H1 (cell line): ENCODE results near the gene GRAP. TPM values are rescaled to one million over a fixed set of nuclear protein-coding genes. Genes with fewer than 3 reads are reported as not detected.

Experiments
- CTCF ChIA-PET: fragments of 300-600 bp; sonication (Branson Sonifier 250); formaldehyde crosslinking; loops from one replicate; lab custom pipeline; 2021; ENCODE audit not compliant: partially characterized antibody; lab: Charles Lee
- POLR2A ChIA-PET: fragments of 300-600 bp; sonication (Branson Sonifier 250); formaldehyde crosslinking; loops from one replicate; lab custom pipeline; 2021; ENCODE audit warnings: inconsistent platforms; ENCODE audit not compliant: partially characterized antibody; lab: Charles Lee
- DNase-seq, 2 experiments: peaks; one replicate each; pipeline versions ENCODE4 v3.0.0 to v3.0.0-alpha.2; 2010 to 2022; ENCODE audit warnings: low spot score in 2 of 2, low read depth in 1 of 2, mixed read lengths in 1 of 2
- FAIRE-seq: peaks from 2 replicates; lab custom pipeline; 2011; peaks lifted over from hg19 to GRCh38; lab: Jason Lieb, UNC
- H2AFZ ChIP-seq: 2 replicates; pipeline ENCODE4 v1.8.1; 2012; ENCODE audit warnings: low read length, inconsistent platforms
- H2AK5ac ChIP-seq: 2 replicates; pipeline ENCODE4 v1.6.1; 2013; ENCODE audit warnings: low read depth, low read length
- H2BK120ac ChIP-seq: replicated peaks from 2 replicates; pipeline ENCODE3; 2013; ENCODE audit warnings: low read depth, low read length, inconsistent platforms
- H2BK12ac ChIP-seq: 2 replicates; pipeline ENCODE4 v1.6.1; 2013; ENCODE audit warnings: low read depth, low read length
- H2BK15ac ChIP-seq: 2 replicates; pipeline ENCODE4 v1.6.1; 2013; ENCODE audit warnings: low read length
- H2BK20ac ChIP-seq: 2 replicates; pipeline ENCODE4 v1.6.1; 2013; ENCODE audit warnings: low read length
- H2BK5ac ChIP-seq: 2 replicates; pipeline ENCODE4 v1.6.1; 2013; ENCODE audit warnings: low read depth, low read length
- H3K14ac ChIP-seq: 2 replicates; pipeline ENCODE4 v1.6.1; 2013; ENCODE audit warnings: inconsistent platforms; ENCODE audit not compliant: insufficient read length
- H3K18ac ChIP-seq: 2 replicates; pipeline ENCODE4 v1.6.1; 2013; ENCODE audit warnings: low read length; ENCODE audit errors: extremely low read depth
- H3K23ac ChIP-seq: 2 replicates; pipeline ENCODE4 v1.6.1; 2013; ENCODE audit warnings: inconsistent platforms; ENCODE audit not compliant: insufficient read length
- H3K23me2 ChIP-seq: 2 replicates; pipeline ENCODE4 v1.6.1; 2013; ENCODE audit warnings: low read depth, low read length
- H3K27ac ChIP-seq: 2 replicates; pipeline ENCODE4 v1.6.1; 2011; ENCODE audit warnings: low read depth, low read length, inconsistent platforms
- H3K27me3 ChIP-seq, 4 experiments: replicated peaks in 1 of 4; 1 replicate in 1 of 4; 2 replicates in 3 of 4; pipeline versions ENCODE4 v1.6.1 to v1.8.1; 2011 to 2013; ENCODE audit warnings: low read length in 3 of 4, mild to moderate bottlenecking in 3 of 4, inconsistent platforms in 2 of 4, mixed read lengths in 2 of 4, moderate library complexity in 1 of 4; ENCODE audit not compliant: control insufficient read depth in 3 of 4, insufficient read depth in 3 of 4; ENCODE audit errors: extremely low read depth in 1 of 4
- H3K36me3 ChIP-seq, 4 experiments: 2 replicates each; pipeline versions ENCODE4 v1.6.1 to v1.8.1; 2011 to 2013; ENCODE audit warnings: mild to moderate bottlenecking in 4 of 4, low read length in 3 of 4, moderate library complexity in 2 of 4, control low read depth in 1 of 4, inconsistent platforms in 1 of 4; ENCODE audit not compliant: insufficient read depth in 4 of 4, control insufficient read depth in 2 of 4
- H3K4ac ChIP-seq: replicated peaks from 2 replicates; pipeline ENCODE3; 2013; ENCODE audit warnings: low read length, low read depth, mixed read lengths, inconsistent platforms; ENCODE audit not compliant: insufficient read length
- H3K4me1 ChIP-seq, 4 experiments: replicated peaks in 1 of 4; 1 replicate in 1 of 4; 2 replicates in 3 of 4; pipeline versions ENCODE4 v1.6.1 to v1.8.1; 2011 to 2013; ENCODE audit warnings: low read length in 3 of 4, inconsistent platforms in 2 of 4, mixed read lengths in 1 of 4; ENCODE audit not compliant: insufficient read depth in 4 of 4, control insufficient read depth in 3 of 4
- H3K4me2 ChIP-seq, 2 experiments: 2 replicates each; pipeline versions ENCODE4 v1.6.1 to v1.8.1; 2011 to 2013; ENCODE audit warnings: low read depth in 2 of 2, low read length in 2 of 2, control low read depth in 1 of 2, inconsistent platforms in 1 of 2, mild to moderate bottlenecking in 1 of 2; ENCODE audit not compliant: insufficient read depth in 1 of 2
- H3K4me3 ChIP-seq, 4 experiments: fragments of 200-600, 300-600 bp in 1 of 4; sonication (generic), shearing (Covaris generic), sonication (Bioruptor Twin) in 1 of 4; 2 replicates each; pipeline versions ENCODE4 v1.5.1 to v1.8.1; 2011 to 2016; ENCODE audit warnings: low read length in 4 of 4, low read depth in 3 of 4, control low read depth in 2 of 4, inconsistent platforms in 2 of 4, mild to moderate bottlenecking in 2 of 4, mixed read lengths in 1 of 4, moderate library complexity in 1 of 4; ENCODE audit not compliant: insufficient read depth in 2 of 4; ENCODE audit errors: extremely low read depth in 1 of 4
- H3K56ac ChIP-seq: replicated peaks from 2 replicates; pipeline ENCODE3; 2013; ENCODE audit warnings: low read depth, mild to moderate bottlenecking, mixed read lengths, low read length, inconsistent platforms; ENCODE audit not compliant: insufficient read length
- H3K79me1 ChIP-seq: 2 replicates; pipeline ENCODE4 v1.6.1; 2013; ENCODE audit warnings: low read depth, low read length, control low read depth
- H3K79me2 ChIP-seq, 2 experiments: 2 replicates each; pipeline versions ENCODE4 v1.6.1 to v1.8.1; 2012 to 2013; ENCODE audit warnings: low read length in 2 of 2, mild to moderate bottlenecking in 2 of 2, inconsistent platforms in 1 of 2; ENCODE audit not compliant: insufficient read depth in 2 of 2, control insufficient read depth in 1 of 2
- H3K9ac ChIP-seq, 4 experiments: replicated peaks in 1 of 4; 1 replicate in 1 of 4; 2 replicates in 3 of 4; pipeline versions ENCODE4 v1.6.1 to v1.8.1; 2011 to 2013; ENCODE audit warnings: low read depth in 3 of 4, low read length in 3 of 4, control low read depth in 2 of 4, mild to moderate bottlenecking in 2 of 4, moderate library complexity in 2 of 4, inconsistent platforms in 1 of 4; ENCODE audit errors: extremely low read depth in 1 of 4
- H3K9me3 ChIP-seq, 2 experiments: 2 replicates each; pipeline versions ENCODE4 v1.6.1 to v1.8.1; 2012 to 2013; ENCODE audit warnings: mild to moderate bottlenecking in 2 of 2, moderate library complexity in 2 of 2, control low read depth in 1 of 2, inconsistent platforms in 1 of 2, low read depth in 1 of 2, low read length in 1 of 2, mixed read lengths in 1 of 2; ENCODE audit not compliant: insufficient read depth in 2 of 2
- H4K20me1 ChIP-seq, 2 experiments: replicated peaks in 1 of 2; 2 replicates each; pipeline versions ENCODE3 to v1.8.1; 2011 to 2013; ENCODE audit warnings: inconsistent platforms in 2 of 2, low read length in 2 of 2, mild to moderate bottlenecking in 1 of 2; ENCODE audit not compliant: insufficient read depth in 2 of 2, control insufficient read depth in 1 of 2
- H4K5ac ChIP-seq: 2 replicates; pipeline ENCODE4 v1.6.1; 2013; ENCODE audit warnings: low read length, low read depth, mixed read lengths, inconsistent platforms; ENCODE audit not compliant: insufficient read length
- H4K8ac ChIP-seq: 2 replicates; pipeline ENCODE4 v1.8.0; 2013; ENCODE audit warnings: mild to moderate bottlenecking, moderate library complexity, low read length, inconsistent platforms; ENCODE audit not compliant: insufficient read depth; ENCODE audit errors: extremely low read depth
- H4K91ac ChIP-seq: replicated peaks from 2 replicates; pipeline ENCODE3; 2013; ENCODE audit warnings: low read length, mixed read lengths, inconsistent platforms; ENCODE audit not compliant: insufficient read length
- ASH2L ChIP-seq: fragments of 200-600, 300-600 bp; sonication (generic); IDR thresholded peaks from one replicate; pipeline ENCODE4 v1.7.1; 2017; ENCODE audit warnings: low read length
- CTBP2 ChIP-seq: IDR thresholded peaks from 2 replicates; pipeline ENCODE4 v1.7.0; 2011; ENCODE audit warnings: borderline replicate concordance, mild to moderate bottlenecking, moderate library complexity, mixed read lengths, low read length; ENCODE audit not compliant: insufficient read depth, insufficient read length
- HDAC2 ChIP-seq, 2 experiments: fragments of 300-600 bp in 1 of 2; sonication (generic) in 1 of 2; IDR thresholded peaks; 2 replicates each; pipeline ENCODE4 v1.6.1; 2011 to 2012; ENCODE audit warnings: low read depth in 2 of 2, low read length in 2 of 2, mild to moderate bottlenecking in 2 of 2, moderate library complexity in 2 of 2, borderline replicate concordance in 1 of 2, inconsistent platforms in 1 of 2
- JUND ChIP-seq: IDR thresholded peaks from 2 replicates; pipeline ENCODE4 v1.6.1; 2011; ENCODE audit warnings: mild to moderate bottlenecking, improper control_type of control experiment, low read length
- KDM4A ChIP-seq: IDR thresholded peaks from one replicate; pipeline ENCODE4 v1.7.1; 2012; ENCODE audit warnings: low read depth, mild to moderate bottlenecking, moderate library complexity, low read length, inconsistent platforms; ENCODE audit not compliant: severe bottlenecking
- POLR2A ChIP-seq, 2 experiments: IDR thresholded peaks; 1 replicate in 1 of 2; 2 replicates in 1 of 2; pipeline ENCODE4 v1.6.1; 2011; ENCODE audit warnings: low read depth in 2 of 2, low read length in 2 of 2, mild to moderate bottlenecking in 2 of 2; ENCODE audit errors: control extremely low read depth in 1 of 2
- RAD21 ChIP-seq, 2 experiments: IDR thresholded peaks in 1 of 2; conservative IDR thresholded peaks in 1 of 2; 2 replicates each; pipeline ENCODE4 v1.6.1; 2011; ENCODE audit warnings: low read depth in 2 of 2, low read length in 2 of 2, improper control_type of control experiment in 1 of 2, inconsistent platforms in 1 of 2, mild to moderate bottlenecking in 1 of 2, moderate library complexity in 1 of 2
- SAP30 ChIP-seq: fragments of 300-600 bp; sonication (generic); IDR thresholded peaks from 2 replicates; pipeline ENCODE4 v1.7.1; 2012; ENCODE audit warnings: low read length, moderate library complexity, mild to moderate bottlenecking, inconsistent platforms; ENCODE audit not compliant: insufficient read depth, insufficient replicate concordance
- SIN3A ChIP-seq, 2 experiments: IDR thresholded peaks in 1 of 2; conservative IDR thresholded peaks in 1 of 2; 2 replicates each; pipeline ENCODE4 v1.6.1; 2011 to 2012; ENCODE audit warnings: low read length in 2 of 2, improper control_type of control experiment in 1 of 2, low read depth in 1 of 2, mild to moderate bottlenecking in 1 of 2
- WGBS, 2 experiments: shearing (Covaris generic) in 1 of 2; methylation state at CpG; one replicate each; pipeline versions ENCODE4 v1.1.6 to v1.1.7; 2013 to 2015; ENCODE audit warnings: low lambda C conversion rate in 2 of 2, mixed read lengths in 2 of 2, inconsistent platforms in 1 of 2, low coverage in 1 of 2, missing lambda C conversion rate in 1 of 2; ENCODE audit not compliant: insufficient replicate concordance in 2 of 2, insufficient coverage in 1 of 2, insufficient read length in 1 of 2; ENCODE audit errors: extremely low coverage in 1 of 2, missing lambda C conversion rate in 1 of 2; 5-methylcytosine and 5-hydroxymethylcytosine counted together
- polyA plus RNA-seq, 7 experiments: library from polyadenylated mRNA; depleted of rRNA in 3 of 7; stranded (reverse) in 5 of 7; unstranded in 2 of 7; fragments of >200 nt in 5 of 7; fragments of 200-250 nt in 2 of 7; gene quantifications; 1 replicate in 5 of 7; 2 replicates in 1 of 7; 4 replicates in 1 of 7; pipeline versions ENCODE4 v1.2.1 to v1.2.3, GENCODE V29; 2011 to 2013; ENCODE audit warnings: missing spikeins in 2 of 7, mixed read lengths in 2 of 7
- total RNA-seq: library from RNA; stranded (reverse); fragmentation: NEBNext Ultra II Directional; extraction: Animal tissue kit (Norgen Biotek cat#: 25700); gene quantifications from 2 replicates; pipeline ENCODE4 v1.2.1, GENCODE V29; 2021
- TF ChIP-seq, protein P1 (sequence below), 3 experiments: IDR thresholded peaks; 1 replicate in 2 of 3; 2 replicates in 1 of 3; pipeline versions ENCODE4 v1.5.1 to v1.6.1; 2011; ENCODE audit warnings: low read length in 3 of 3, mild to moderate bottlenecking in 3 of 3, inconsistent platforms in 2 of 3, low read depth in 1 of 3, moderate library complexity in 1 of 3; ENCODE audit not compliant: insufficient read depth in 1 of 3; ENCODE audit errors: control extremely low read depth in 1 of 3

Gene GRAP
- total and polyA plus RNA-seq, 2 of the 8 experiments (the other 6 are each of a cell fraction or from before 2014, with no cell fraction given) = 0.18 to 0.24 TPM

DNA sequence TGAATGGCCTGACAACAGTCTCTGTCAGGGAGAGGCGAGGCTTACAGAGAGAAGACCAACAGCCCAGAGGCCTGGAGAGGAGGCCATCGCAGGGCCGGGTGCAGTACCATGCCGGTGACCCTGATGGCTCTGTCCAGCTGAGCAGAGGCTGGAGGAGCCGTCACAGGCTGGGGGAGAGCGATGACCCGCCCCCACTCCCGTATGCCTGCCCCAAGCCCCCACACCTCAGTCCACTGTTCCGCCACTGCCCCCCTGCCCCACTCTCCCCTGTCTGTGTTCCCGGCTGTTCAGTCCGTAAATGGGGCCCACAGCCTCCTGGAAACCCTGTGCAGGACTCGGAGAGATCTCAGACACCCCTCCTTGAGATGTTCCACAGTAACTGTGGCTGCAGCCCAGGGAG lies 29.4 kb downstream of the GRAP start:
- POLR2A ChIA-PET = no interaction called here
- DNase-seq (no peak), FAIRE-seq (no peak)
- H4K8ac ChIP-seq = no peak overlapping the region
- no peaks in the 10 kb centered on the region; a peak in 1 of 7 replicates for H3K27me3 ChIP-seq
- no peaks in the 10 kb centered on the region for H3K23me2 ChIP-seq
- H4K20me1 ChIP-seq = no peaks in the 10 kb centered on the region
- no peak overlapping the region for H2BK12ac ChIP-seq
- H3K36me3 ChIP-seq = no peaks in the 10 kb centered on the region
- WGBS, 2 experiments = 93% methylated on average over 6 of the region's 12 CpGs; no CpG with 5 or more reads in 1 of the 2 experiments
- H2BK5ac ChIP-seq = no peak overlapping the region
- no peak overlapping the region for H2AFZ ChIP-seq
- H3K4me1 ChIP-seq = peaks cover 0 to 6% (median 0%) of the 10 kb centered on the region in 4 experiments; a peak in 1 of 7 replicates
- no peak overlapping the region for H4K5ac ChIP-seq
- CTCF ChIA-PET = interaction anchor here (0.6 to 1.8 kb wide), 3 partner anchors 19 to 56 kb away, joined by 3 to 5 read pairs (median 4); no protein-coding TSS in a partner anchor
- no peak overlapping the region for H4K91ac ChIP-seq
- H3K4me3 ChIP-seq = no peak overlapping the region
- H2BK15ac ChIP-seq = no peak overlapping the region
- no peak overlapping the region for H3K4me2 ChIP-seq
- no peak overlapping the region for H3K27ac ChIP-seq
- H2AK5ac ChIP-seq = no peak overlapping the region
- no peaks in the 10 kb centered on the region for H3K79me2 ChIP-seq
- H2BK120ac ChIP-seq = no peak overlapping the region
- no peaks in the 10 kb centered on the region for H3K79me1 ChIP-seq
- no peak overlapping the region for H3K23ac ChIP-seq
- H3K4ac ChIP-seq = no peak overlapping the region
- H3K9ac ChIP-seq = no peak overlapping the region
- no peaks in the 10 kb centered on the region for H3K9me3 ChIP-seq
- no peak overlapping the region for H2BK20ac ChIP-seq
- H3K18ac ChIP-seq = no peak overlapping the region
- H3K56ac ChIP-seq = no peak overlapping the region
- no peak overlapping the region for H3K14ac ChIP-seq
- TF ChIP-seq RAD21 (IDR thresholded peaks at IDR 0.05 in 1 of 2, conservative IDR thresholded peaks at IDR 0.05 in 1 of 2; ENCODE audit: low read depth in 2 of 2, low read length in 2 of 2) (no peak), SAP30 (no peak), KDM4A (no peak), POLR2A (IDR thresholded peaks at IDR 0.05; ENCODE audit: control extremely low read depth in 1 of 2, low read depth in 2 of 2, low read length in 2 of 2) (no peak), JUND (no peak), ASH2L (no peak), SIN3A (conservative IDR thresholded peaks at IDR 0.05 in 1 of 2, IDR thresholded peaks at IDR 0.05 in 1 of 2; ENCODE audit: low read depth in 1 of 2, low read length in 2 of 2) (no peak), HDAC2 (IDR thresholded peaks at IDR 0.05; ENCODE audit: borderline replicate concordance in 1 of 2, low read depth in 2 of 2, low read length in 2 of 2) (no peak), CTBP2 (no peak)
- TF ChIP-seq, protein P1, sequence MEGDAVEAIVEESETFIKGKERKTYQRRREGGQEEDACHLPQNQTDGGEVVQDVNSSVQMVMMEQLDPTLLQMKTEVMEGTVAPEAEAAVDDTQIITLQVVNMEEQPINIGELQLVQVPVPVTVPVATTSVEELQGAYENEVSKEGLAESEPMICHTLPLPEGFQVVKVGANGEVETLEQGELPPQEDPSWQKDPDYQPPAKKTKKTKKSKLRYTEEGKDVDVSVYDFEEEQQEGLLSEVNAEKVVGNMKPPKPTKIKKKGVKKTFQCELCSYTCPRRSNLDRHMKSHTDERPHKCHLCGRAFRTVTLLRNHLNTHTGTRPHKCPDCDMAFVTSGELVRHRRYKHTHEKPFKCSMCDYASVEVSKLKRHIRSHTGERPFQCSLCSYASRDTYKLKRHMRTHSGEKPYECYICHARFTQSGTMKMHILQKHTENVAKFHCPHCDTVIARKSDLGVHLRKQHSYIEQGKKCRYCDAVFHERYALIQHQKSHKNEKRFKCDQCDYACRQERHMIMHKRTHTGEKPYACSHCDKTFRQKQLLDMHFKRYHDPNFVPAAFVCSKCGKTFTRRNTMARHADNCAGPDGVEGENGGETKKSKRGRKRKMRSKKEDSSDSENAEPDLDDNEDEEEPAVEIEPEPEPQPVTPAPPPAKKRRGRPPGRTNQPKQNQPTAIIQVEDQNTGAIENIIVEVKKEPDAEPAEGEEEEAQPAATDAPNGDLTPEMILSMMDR (IDR thresholded peaks at IDR 0.05; ENCODE audit: control extremely low read depth in 1 of 3, insufficient read depth in 1 of 3, low read depth in 1 of 3, low read length in 3 of 3) = no peak
